Mucosa of gallbladder (tissue), 1 donor: ENCODE measurements around the gene GPAT2. TPM values are rescaled to one million over a fixed set of nuclear protein-coding genes. Genes with fewer than 3 reads are reported as not detected.
A peak's percentile ranks its signal among the peaks of the same experiment; 100 is the strongest.
"Not testable (repeated sequence)": the region's sequence is repeated elsewhere in the genome, so short reads cannot be mapped to it uniquely, and the experiment has no call there.

ENCODE experiments used
- DNase-seq: peaks from one replicate; pipeline ENCODE4 v3.0.0-alpha.2; 2020; ENCODE audit warnings: low spot score
- total RNA-seq: library from RNA; stranded (reverse); gene quantifications from one replicate; pipeline ENCODE4 v1.2.1, GENCODE V29; 2021
- donor health status: DM: no; HTN: no; CAD: no.

Gene GPAT2
- total RNA-seq, 1 donor from 2014 or later = 3.0 TPM

DNA sequence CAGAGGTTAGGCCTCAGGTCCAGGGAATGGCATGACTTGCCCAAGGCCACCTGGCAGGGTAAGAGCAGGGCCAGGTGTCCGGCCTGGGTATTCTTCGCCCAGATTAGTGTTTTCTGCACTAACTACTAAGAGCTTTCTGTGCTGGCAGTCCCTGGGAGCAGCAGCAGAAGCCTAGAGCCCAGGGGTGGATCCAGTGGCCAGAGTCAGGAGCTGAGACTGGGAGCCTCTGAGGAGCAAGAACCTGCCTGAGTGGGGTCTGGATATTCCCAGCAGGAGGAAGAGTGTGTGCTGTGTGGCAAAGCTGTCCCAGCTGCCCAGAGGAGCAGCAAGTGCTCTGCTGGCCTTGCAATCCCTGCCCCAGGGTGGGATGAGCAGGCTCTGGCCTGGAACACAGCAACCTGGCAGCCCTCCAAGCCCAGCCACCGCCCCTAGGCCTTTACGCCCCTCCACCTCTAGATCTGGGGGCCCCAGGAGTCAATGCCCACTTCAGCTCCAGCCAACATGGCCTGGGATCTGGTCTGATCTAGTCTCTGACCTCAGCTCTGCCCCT lies 30.7 kb upstream of the GPAT2 start:
- DNase-seq = no peak

DNA sequence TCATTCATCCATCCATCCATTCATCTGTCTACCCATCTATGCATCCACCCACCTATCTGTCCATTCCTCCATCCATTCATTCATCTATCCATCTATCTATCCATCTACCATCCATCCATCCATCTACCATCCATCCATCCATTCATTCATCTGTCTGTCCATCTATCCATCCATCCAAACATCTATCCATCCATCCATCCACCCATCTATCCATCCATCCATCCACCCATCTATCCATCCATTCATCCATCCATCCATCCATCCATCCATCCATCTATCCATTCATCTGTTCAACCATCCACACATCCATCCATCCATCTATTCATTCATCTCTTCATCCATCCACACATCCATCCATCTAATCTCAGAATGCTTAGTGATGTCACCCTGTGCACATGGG lies 30.0 kb upstream of the GPAT2 start:
- not testable (repeated sequence) for DNase-seq

- not testable (repeated sequence) for DNase-seq
These were observed 29.4 kb upstream of the GPAT2 start for GRCh38 chr2:96064047-96064675.

GRCh38 chr2:96063116-96063899 lies 28.6 kb upstream of the GPAT2 start:
- DNase-seq = peak; percentile 57

DNA sequence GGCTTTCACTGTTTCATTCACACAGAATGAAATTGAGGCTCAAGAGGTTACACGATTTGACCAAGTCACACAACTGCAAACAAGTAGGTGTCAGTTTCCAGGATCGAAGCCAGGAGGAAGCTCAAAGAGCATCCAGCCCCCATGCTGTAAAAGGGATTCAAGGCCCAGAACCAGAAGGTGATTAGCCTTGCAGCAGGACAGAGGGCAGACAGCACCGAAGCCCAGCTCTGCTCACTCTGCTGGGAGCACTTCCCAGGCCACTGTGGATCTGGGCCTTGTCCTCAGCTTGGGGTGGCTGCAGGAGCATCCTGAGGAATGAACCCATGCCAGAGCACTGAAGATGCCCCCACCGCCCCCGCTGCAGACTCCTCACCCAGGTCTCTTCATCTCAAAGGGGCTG lies 27.8 kb upstream of the GPAT2 start:
- DNase-seq = not testable (repeated sequence)

DNA sequence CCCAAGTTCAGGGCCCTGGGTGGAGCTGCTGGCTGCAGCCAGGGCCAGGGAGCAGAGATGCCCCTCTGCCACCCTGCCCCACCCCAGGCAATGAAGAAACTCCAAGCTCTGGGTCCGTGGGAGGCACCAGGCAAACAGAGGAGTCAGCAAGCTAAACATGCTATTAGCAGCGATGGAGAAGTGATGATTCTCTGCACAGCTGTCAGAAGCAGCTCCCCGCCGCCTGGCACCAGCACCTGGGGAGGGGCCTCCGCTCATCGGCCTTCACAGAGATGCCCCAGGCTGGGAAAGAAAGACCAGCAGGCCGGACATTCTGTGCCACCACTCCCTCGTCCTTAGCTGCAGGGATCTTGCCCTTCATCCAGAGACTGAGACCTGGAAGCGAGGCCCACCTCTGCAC lies 27.2 kb upstream of the GPAT2 start:
- DNase-seq = not testable (repeated sequence)

DNA sequence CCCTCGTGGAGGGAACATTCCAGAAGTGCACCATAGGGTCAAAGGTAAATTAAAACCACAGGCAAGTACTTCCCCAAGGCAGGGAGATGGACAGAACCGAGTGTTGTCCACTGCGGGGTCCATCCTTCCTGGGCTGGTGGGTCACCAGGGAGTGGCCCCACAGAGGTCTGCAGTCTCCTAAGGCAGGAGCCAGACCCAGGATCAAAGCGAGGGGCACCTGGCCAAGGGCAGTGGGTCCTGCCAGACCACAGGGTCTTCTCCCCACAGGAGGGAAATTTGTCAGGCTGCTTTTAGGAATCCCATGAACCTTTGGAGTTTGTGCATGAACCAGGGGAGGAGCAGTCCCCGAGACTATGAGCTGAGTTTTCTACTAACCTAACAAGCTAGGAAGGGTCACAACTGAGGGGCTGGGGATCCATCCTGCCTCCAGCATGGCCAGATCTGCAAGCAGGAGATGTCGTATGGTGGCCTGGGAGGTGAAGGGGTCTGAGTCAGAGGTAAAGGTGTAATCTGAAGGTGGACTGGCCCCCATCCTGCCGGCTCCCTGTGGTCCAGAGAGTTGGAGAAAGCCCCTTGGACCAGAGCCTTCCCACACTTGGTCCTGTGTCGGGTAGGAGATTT lies 26.6 kb upstream of the GPAT2 start:
- DNase-seq = not testable (repeated sequence)

- not testable (repeated sequence) for DNase-seq
These were observed 25.6 kb upstream of the GPAT2 start for GRCh38 chr2:96060325-96060724.

GRCh38 chr2:96059443-96059842 lies 24.7 kb upstream of the GPAT2 start:
- DNase-seq = not testable (repeated sequence)

- DNase-seq = not testable (repeated sequence)
These were observed 21.1 kb upstream of the GPAT2 start for GRCh38 chr2:96055830-96056229.

GRCh38 chr2:96054537-96054936 lies 19.8 kb upstream of the GPAT2 start:
- DNase-seq = not testable (repeated sequence)

DNA sequence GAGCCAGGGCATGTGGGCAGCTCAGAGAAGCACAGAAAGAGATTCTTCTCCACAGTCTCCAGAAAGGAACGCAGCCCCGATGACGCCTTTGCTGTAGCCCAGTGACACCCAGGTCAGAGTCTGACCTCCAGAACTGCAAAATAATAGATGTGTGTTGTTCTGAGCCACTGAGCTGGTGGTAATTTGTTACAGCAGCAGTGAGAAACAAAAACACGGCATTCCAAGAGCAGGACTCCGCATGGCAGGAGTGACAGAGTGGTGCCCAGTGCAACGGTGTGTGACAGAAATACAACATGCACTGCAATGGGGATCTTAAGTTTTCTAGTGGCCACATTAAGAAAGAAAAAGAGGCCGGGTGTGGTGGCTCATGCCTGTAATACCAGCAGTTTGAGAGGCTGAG lies 18.7 kb upstream of the GPAT2 start:
- DNase-seq = not testable (repeated sequence)

DNA sequence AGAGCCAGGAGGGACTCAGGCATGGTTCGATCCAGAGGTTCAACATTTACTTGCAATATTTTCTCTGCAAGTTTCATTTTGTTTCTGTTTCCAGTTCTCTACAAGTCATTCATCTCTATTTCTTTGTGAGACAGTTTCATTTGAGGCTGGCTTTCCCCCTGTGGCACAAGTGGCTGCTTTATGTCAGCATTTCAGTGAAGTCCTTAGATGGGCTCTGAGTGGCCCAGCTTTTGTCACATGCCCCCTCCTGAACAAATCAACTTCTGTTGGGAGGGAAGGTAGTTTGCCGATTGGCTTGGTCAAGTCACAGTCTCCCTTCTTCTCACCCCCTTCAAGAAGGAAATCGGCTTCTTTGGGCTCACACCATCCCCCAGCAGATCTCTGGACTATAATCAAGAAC lies 17.9 kb upstream of the GPAT2 start:
- not testable (repeated sequence) for DNase-seq

DNA sequence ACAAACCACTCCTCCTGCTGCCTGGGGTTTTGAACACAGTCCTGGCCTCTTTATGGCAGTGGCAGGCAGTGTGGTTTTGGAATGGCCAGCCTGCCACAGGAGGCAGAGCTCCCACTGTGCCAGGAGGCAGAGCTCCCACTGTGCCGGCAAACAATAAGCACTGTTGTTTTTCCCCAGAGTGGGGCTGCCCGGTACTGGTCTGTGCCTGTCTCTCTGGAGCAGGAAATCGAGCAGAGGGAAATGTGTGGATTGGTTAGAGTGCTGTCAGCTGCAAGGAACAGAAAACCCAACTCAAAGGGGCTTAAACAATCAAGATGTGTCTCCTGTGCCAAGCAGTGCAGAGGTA lies 15.2 kb upstream of the GPAT2 start:
- DNase-seq = not testable (repeated sequence)

- not testable (repeated sequence) for DNase-seq
These were observed 14.6 kb upstream of the GPAT2 start for GRCh38 chr2:96049049-96049916.

DNA sequence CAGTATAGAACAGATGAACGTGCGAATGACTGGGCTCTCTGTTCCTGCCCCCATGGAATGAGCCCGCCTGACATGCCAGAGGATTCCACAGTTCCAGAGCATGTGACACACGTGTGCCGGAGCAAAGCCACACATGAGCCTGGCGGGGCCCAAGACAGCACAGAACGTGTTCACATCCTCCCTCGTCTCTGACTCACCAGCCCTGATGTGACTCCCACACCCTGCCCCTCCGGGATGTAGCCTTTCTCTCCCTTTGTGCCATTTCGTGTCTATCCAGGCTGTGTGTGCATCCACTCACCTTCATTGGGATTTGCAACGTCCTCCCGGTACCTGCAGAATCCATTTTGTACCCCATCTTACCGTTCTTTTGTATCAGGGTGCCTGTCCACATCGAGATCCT lies 838 bp upstream of the GPAT2 start:
- not testable (repeated sequence) for DNase-seq

GRCh38 chr2:96033997-96034396 lies 719 bp downstream of the GPAT2 start:
- not testable (repeated sequence) for DNase-seq

DNA sequence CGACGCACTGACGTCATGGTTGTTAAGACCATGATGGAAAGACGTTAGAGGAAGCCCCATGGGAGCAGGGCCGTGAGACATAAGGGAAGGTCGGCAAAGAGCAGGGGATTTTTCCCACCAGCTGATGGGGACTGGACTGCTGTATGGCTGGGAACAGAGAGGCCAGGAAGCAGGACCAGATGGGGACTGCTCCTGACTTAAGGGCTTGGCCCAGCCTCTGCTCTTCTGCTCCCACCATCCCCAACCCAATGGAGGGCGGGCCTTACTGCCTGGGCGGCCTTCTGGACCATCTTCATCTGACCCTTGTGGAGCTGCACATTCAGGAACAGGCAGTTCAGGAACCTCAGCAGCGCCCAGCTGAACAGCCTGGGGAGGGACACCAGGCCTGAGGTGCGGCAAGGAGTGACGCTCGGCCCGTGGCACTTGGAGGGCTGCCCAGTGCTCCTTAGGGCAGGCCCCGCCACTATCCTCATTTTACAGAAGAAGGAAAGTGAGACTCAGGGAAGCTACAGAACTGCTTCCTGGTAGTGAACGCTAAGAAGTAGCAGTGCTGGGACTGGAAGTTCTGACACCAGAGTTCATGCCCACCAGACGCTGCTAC lies 6.9 kb downstream of the GPAT2 start:
- DNase-seq = not testable (repeated sequence)

- DNase-seq = not testable (repeated sequence)
These were observed 9.0 kb downstream of the GPAT2 start for GRCh38 chr2:96025755-96026154.

DNA sequence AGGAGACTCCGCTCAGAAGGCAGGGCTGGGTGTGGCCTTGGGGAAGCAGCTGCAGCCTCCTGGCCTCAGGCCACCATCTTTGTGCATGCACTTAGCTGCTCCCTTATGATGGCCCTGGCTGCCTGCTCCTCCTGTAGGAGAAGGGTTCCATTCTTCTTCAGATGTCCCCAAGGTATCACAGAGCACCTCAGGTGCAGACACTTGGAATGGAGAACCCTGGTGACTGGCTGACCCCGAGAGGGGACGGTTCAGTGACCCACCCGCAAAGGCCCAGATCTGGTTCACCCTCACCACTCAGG lies 9.6 kb downstream of the GPAT2 start:
- no peak for DNase-seq
